Measurements from ENCODE around the gene DUSP5. TPM values are rescaled to one million over a fixed set of nuclear protein-coding genes. Genes with fewer than 3 reads are reported as not detected.

Gene DUSP5
- total RNA-seq, 1 donor from 2014 or later: 16.3 TPM

DNA sequence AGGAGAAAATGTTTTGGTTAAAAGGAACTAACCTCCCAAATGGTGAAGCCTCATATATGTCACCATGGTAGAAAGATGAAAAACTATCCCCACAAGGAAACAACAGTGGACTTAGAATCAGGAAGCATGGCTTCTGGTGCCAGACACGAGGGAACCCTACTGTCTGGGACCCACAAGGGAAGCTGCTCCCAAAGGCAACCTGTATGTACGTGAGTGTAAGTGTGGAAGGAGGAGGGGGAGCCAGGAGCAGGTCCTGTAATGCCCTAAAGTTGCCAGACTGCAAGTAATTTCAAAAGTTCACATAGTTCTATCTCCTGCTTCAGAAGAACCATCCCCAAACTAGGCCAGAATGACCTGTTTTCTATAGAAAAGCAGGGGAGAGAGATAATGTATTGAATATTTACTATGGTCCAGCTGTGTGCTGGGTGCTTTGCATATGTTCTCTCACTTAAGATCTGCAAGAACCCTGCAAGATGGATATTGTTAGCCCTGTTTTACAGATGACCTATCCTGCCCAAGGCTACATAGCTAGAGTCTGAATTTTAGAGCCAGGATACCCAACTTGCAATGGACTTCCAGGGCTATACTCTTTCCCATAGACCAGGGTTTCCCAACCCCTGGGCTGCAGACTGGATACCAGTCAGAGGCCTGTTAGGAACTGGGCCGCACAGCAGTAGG, 19.2 kb downstream of the DUSP5 start:
- H3K4me3 Mint-ChIP-seq: no peak overlapping the region
- no peaks in the 10 kb centered on the region for H3K27me3 Mint-ChIP-seq
- TF ChIP-seq, protein P1, sequence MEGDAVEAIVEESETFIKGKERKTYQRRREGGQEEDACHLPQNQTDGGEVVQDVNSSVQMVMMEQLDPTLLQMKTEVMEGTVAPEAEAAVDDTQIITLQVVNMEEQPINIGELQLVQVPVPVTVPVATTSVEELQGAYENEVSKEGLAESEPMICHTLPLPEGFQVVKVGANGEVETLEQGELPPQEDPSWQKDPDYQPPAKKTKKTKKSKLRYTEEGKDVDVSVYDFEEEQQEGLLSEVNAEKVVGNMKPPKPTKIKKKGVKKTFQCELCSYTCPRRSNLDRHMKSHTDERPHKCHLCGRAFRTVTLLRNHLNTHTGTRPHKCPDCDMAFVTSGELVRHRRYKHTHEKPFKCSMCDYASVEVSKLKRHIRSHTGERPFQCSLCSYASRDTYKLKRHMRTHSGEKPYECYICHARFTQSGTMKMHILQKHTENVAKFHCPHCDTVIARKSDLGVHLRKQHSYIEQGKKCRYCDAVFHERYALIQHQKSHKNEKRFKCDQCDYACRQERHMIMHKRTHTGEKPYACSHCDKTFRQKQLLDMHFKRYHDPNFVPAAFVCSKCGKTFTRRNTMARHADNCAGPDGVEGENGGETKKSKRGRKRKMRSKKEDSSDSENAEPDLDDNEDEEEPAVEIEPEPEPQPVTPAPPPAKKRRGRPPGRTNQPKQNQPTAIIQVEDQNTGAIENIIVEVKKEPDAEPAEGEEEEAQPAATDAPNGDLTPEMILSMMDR (conservative IDR thresholded peaks at IDR 0.05): no peak
- DNase-seq (ENCODE audit: extremely low spot score, unreplicated experiment): no peak
- H3K36me3 Mint-ChIP-seq: peaks cover 5% of the 10 kb centered on the region
- H3K4me1 Mint-ChIP-seq (ENCODE audit: unreplicated experiment): no peaks in the 10 kb centered on the region
- H3K9me3 Mint-ChIP-seq: no peaks in the 10 kb centered on the region
- no peak overlapping the region for H3K27ac Mint-ChIP-seq

- no peaks in the 10 kb centered on the region for H3K4me1 Mint-ChIP-seq (ENCODE audit: unreplicated experiment)
- DNase-seq (ENCODE audit: extremely low spot score, unreplicated experiment): no peak
- no peaks in the 10 kb centered on the region for H3K36me3 Mint-ChIP-seq
- H3K9me3 Mint-ChIP-seq: no peaks in the 10 kb centered on the region
- TF ChIP-seq, protein P1 (conservative IDR thresholded peaks at IDR 0.05): no peak
- no peak overlapping the region for H3K27ac Mint-ChIP-seq
- no peak overlapping the region for H3K4me3 Mint-ChIP-seq
- peaks cover 11% of the 10 kb centered on the region for H3K27me3 Mint-ChIP-seq
These were observed 24.8 kb downstream of the DUSP5 start for GRCh38 chr10:110522365-110522988.

GRCh38 chr10:110523736-110524135, 26.0 kb downstream of the DUSP5 start:
- Mint-ChIP-seq H3K4me1 (ENCODE audit: unreplicated experiment) (no peaks in the 10 kb centered on the region), H3K27me3 (peaks cover 11% of the 10 kb centered on the region), H3K9me3 (no peaks in the 10 kb centered on the region), H3K4me3 (no peak overlapping the region), H3K36me3 (no peaks in the 10 kb centered on the region), H3K27ac (no peak overlapping the region)
- TF ChIP-seq, protein P1 (conservative IDR thresholded peaks at IDR 0.05): no peak
- DNase-seq (ENCODE audit: extremely low spot score, unreplicated experiment): no peak

- DNase-seq (ENCODE audit: extremely low spot score, unreplicated experiment): no peak
- Mint-ChIP-seq H3K27ac (no peak overlapping the region), H3K27me3 (peaks cover 11% of the 10 kb centered on the region), H3K4me3 (no peak overlapping the region), H3K36me3 (no peaks in the 10 kb centered on the region), H3K4me1 (ENCODE audit: unreplicated experiment) (no peaks in the 10 kb centered on the region), H3K9me3 (no peaks in the 10 kb centered on the region)
- TF ChIP-seq, protein P1 (conservative IDR thresholded peaks at IDR 0.05): no peak
These were observed 26.6 kb downstream of the DUSP5 start for GRCh38 chr10:110524179-110524858.

DNA sequence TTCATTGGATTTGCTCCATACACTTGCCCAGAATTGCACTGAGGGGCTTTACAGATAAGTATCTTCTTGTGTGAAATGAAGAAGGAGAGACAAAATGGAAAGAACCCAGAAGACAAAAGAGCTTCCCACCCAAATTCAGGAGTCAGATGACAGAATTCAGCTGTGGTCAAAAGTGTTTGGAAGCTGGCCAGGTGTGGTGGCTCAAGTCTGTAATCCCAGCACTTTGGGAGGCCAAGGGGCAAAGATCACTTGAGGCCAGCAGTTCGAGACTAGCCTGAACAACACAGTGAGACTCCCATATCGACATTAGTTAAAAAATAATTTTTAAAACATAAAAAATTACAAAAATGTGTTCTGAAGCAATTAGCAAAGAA, 27.1 kb downstream of the DUSP5 start:
- H3K4me1 Mint-ChIP-seq (ENCODE audit: unreplicated experiment): peaks cover 3% of the 10 kb centered on the region
- no peak overlapping the region for H3K27ac Mint-ChIP-seq
- TF ChIP-seq, protein P1 (conservative IDR thresholded peaks at IDR 0.05): no peak
- no peak overlapping the region for H3K4me3 Mint-ChIP-seq
- no peaks in the 10 kb centered on the region for H3K9me3 Mint-ChIP-seq
- no peaks in the 10 kb centered on the region for H3K36me3 Mint-ChIP-seq
- no peak for DNase-seq (ENCODE audit: extremely low spot score, unreplicated experiment)
- peaks cover 13% of the 10 kb centered on the region for H3K27me3 Mint-ChIP-seq
